Lower leg skin (tissue), 4 donors: Measurements from ENCODE around the gene PLD1. TPM values are rescaled to one million over a fixed set of nuclear protein-coding genes. Genes with fewer than 3 reads are reported as not detected.

Source experiments
- DNase-seq, 2 donors: peaks; one replicate each; pipeline ENCODE4 v3.0.0-alpha.2; 2019; ENCODE audit warnings: low spot score in 2 of 2
- H3K4me3 ChIP-seq: fragments of 200-600 bp; sonication (generic); 2 replicates; pipeline ENCODE4 v1.5.1; 2017; ENCODE audit warnings: mild to moderate bottlenecking, low read depth; ENCODE audit not compliant: poor library complexity, severe bottlenecking
- CTCF ChIP-seq, 3 donors: fragments of 450-650 bp; IDR thresholded peaks; one replicate each; pipeline ENCODE4 v1.5.1; 2016; ENCODE audit warnings: antibody characterized with exemption in 3 of 3, mild to moderate bottlenecking in 3 of 3, moderate library complexity in 2 of 3
- POLR2A ChIP-seq, 2 donors: fragments of 450-650 bp; IDR thresholded peaks; one replicate each; pipeline ENCODE4 v1.6.1; 2016 to 2017; ENCODE audit warnings: antibody characterized with exemption in 2 of 2, mild to moderate bottlenecking in 1 of 2, moderate library complexity in 1 of 2
- WGBS, 2 donors: methylation state at CpG; one replicate each; pipeline ENCODE4 v1.1.5; 2018; 5-methylcytosine and 5-hydroxymethylcytosine counted together
- intact Hi-C: fragments of 100-400 bp; cut with DNase I; formaldehyde crosslinking; loops from one replicate; pipeline ENCODE4 v1.15.0; 2023; ENCODE audit warnings: low total_unique reads
- total RNA-seq, 4 donors: library from RNA; depleted of rRNA; stranded (reverse); fragments of >200 nt; gene quantifications; one replicate each; pipeline ENCODE4 v1.1.0, GENCODE V29; 2016

PLD1 gene
- total RNA-seq, 4 donors from 2014 or later = 26.4 to 55.8 (median 48.7) TPM

- H3K4me3 ChIP-seq = no peak overlapping the region
- WGBS, 2 donors = 57 to 62% methylated on average over 3 of the region's 3 CpGs
- intact Hi-C loops = no loop called here
- TF ChIP-seq POLR2A (IDR thresholded peaks at IDR 0.05) (no peak), CTCF (IDR thresholded peaks at IDR 0.05) (no peak)
- DNase-seq = no peak
Measured at GRCh38 chr3:171585039-171585438, 225.2 kb downstream of the PLD1 start.

GRCh38 chr3:171584100-171584499, 226.2 kb downstream of the PLD1 start:
- H3K4me3 ChIP-seq = no peak overlapping the region
- intact Hi-C loops = no loop called here
- TF ChIP-seq CTCF (IDR thresholded peaks at IDR 0.05) = no peak
- no peak for DNase-seq

GRCh38 chr3:171574556-171575240, 235.6 kb downstream of the PLD1 start:
- WGBS, 2 donors = 82 to 88% methylated on average over 6 of the region's 6 CpGs
- intact Hi-C loops = no loop called here
- no peak overlapping the region for H3K4me3 ChIP-seq
- TF ChIP-seq POLR2A (IDR thresholded peaks at IDR 0.05) = no peak
- no peak for TF ChIP-seq CTCF (IDR thresholded peaks at IDR 0.05)
- DNase-seq = no peak

GRCh38 chr3:171569571-171570132, 240.6 kb downstream of the PLD1 start:
- WGBS, 2 donors = 88 to 90% methylated on average over 7 of the region's 7 CpGs
- TF ChIP-seq POLR2A (IDR thresholded peaks at IDR 0.05) = no peak
- TF ChIP-seq CTCF (IDR thresholded peaks at IDR 0.05) = no peak
- H3K4me3 ChIP-seq = no peak overlapping the region
- intact Hi-C loops = loop anchor here (10.0 kb wide), 1 partner anchor 605 kb away; no protein-coding TSS in a partner anchor
- DNase-seq = no peak

GRCh38 chr3:171568766-171569165, 241.5 kb downstream of the PLD1 start:
- no peak overlapping the region for H3K4me3 ChIP-seq
- DNase-seq = no peak
- intact Hi-C loops = loop anchor here (10.0 kb wide), 1 partner anchor 604 kb away; no protein-coding TSS in a partner anchor
- TF ChIP-seq CTCF (IDR thresholded peaks at IDR 0.05) (no peak), POLR2A (IDR thresholded peaks at IDR 0.05) (no peak)
